ENCODE data around the gene MAN2A1.

- TF ChIP-seq CTCF (IDR thresholded peaks at IDR 0.05) (no peak), POLR2A (IDR thresholded peaks at IDR 0.05) (no peak)
Measured at GRCh38 chr5:109703829-109704228, 14.1 kb downstream of the MAN2A1 start.

Data from adrenal gland (tissue), 5 donors.